Activated CD8-positive, alpha-beta memory T cell treated with anti-CD3 and anti-CD28 coated beads, Interleukin-2, amount 50 U/mL, for 24 hours (primary cell): Measurements from ENCODE around the gene PINK1.
A peak's percentile ranks its signal among the peaks of the same experiment; 100 is the strongest.
"Not testable (repeated sequence)": the region's sequence is repeated elsewhere in the genome, so short reads cannot be mapped to it uniquely, and the experiment has no call there.

Experiments
- DNase-seq: peaks from one replicate; pipeline ENCODE4 v3.0.0-alpha.2; 2020; ENCODE audit errors: extremely low read depth

PINK1 gene

DNA sequence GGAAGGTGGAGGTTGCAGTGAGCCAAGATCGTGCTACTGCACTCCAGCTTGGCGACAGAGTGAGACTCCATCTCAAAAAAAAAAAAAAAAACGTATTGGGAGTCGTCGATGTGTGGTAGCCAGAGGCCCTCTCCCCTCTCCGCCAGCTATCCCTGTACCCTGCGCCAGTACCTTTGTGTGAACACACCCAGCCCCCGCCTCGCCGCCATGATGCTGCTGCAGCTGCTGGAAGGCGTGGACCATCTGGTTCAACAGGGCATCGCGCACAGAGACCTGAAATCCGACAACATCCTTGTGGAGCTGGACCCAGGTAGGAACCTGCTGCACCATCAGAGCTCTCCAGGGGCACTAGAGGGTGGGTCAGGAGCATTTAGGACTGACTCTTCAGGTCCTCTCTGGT is 12.2 kb downstream of the PINK1 start:
- DNase-seq, result no peak

DNA sequence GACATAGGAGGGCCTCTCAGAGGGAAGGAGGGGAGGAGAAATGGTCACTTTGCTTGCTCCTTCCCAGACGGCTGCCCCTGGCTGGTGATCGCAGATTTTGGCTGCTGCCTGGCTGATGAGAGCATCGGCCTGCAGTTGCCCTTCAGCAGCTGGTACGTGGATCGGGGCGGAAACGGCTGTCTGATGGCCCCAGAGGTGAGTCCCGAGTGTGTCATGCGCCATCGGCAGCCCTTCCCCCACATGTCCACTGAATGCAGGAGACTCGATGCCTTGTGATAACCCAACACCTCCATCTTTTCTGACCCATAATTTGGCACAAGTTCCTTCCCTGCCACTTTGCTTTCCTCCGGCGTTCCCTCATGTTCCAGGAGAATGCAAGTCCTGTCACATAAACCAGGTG is 15.2 kb downstream of the PINK1 start:
- no peak for DNase-seq

- no peak for DNase-seq
These were observed 15.7 kb downstream of the PINK1 start for GRCh38 chr1:20648946-20649345.

DNA sequence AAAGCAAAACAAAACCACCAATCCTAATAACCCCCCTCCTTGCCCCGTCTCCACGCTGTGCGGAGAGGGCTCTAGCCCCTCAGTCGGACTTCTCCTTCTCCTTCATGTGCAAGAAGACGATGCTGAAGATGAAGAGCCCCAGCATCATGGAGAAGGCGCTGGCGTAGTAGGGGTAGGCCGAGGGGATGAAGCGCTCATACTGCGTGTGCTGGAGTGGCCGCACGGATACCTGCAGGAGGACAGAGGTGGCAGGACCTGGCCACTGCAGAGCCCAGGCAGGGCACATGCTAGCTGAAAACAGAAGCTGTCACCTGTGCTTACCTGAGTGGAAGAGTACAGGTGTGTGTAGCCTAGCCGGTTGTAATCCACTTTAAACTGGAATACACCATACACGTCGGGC is 19.0 kb downstream of the PINK1 start:
- DNase-seq, result no peak

DNA sequence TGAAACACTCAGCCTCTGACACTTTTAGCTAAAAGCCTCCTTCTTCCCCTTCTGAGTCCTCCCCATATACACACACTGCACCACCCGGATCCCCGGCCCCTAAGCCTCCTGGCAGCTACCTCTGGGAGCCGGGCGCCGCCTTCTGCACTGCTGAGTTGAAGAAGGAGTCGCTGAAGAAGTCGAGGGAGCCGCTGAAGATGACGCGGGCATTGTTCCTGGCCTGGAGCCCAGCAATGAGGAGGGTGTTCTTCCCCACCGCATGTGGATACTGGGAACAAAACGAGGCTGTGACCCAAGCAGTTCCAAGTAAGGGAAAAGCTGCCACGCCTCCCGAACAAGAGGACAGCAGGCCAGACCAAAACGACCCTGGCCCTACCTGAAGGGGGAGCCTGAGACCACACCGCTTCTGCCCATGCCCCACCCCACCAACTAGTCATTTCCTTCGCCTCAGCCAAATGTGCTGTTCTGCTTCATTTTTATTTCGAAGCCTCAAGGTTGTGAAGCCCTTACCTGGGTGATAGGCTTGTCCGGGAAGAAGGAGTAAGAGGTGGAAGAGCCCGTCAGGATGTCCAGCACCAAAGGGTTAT is 20.9 kb downstream of the PINK1 start:
- no peak for DNase-seq

- no peak for DNase-seq
These were observed 23.8 kb downstream of the PINK1 start for GRCh38 chr1:20657024-20657423.

GRCh38 chr1:20658166-20658915 is 25.1 kb downstream of the PINK1 start:
- no peak for DNase-seq

- DNase-seq, result no peak
These were observed 27.1 kb downstream of the PINK1 start for GRCh38 chr1:20660363-20660762.

GRCh38 chr1:20660847-20661206 is 27.6 kb downstream of the PINK1 start:
- no peak for DNase-seq

DNA sequence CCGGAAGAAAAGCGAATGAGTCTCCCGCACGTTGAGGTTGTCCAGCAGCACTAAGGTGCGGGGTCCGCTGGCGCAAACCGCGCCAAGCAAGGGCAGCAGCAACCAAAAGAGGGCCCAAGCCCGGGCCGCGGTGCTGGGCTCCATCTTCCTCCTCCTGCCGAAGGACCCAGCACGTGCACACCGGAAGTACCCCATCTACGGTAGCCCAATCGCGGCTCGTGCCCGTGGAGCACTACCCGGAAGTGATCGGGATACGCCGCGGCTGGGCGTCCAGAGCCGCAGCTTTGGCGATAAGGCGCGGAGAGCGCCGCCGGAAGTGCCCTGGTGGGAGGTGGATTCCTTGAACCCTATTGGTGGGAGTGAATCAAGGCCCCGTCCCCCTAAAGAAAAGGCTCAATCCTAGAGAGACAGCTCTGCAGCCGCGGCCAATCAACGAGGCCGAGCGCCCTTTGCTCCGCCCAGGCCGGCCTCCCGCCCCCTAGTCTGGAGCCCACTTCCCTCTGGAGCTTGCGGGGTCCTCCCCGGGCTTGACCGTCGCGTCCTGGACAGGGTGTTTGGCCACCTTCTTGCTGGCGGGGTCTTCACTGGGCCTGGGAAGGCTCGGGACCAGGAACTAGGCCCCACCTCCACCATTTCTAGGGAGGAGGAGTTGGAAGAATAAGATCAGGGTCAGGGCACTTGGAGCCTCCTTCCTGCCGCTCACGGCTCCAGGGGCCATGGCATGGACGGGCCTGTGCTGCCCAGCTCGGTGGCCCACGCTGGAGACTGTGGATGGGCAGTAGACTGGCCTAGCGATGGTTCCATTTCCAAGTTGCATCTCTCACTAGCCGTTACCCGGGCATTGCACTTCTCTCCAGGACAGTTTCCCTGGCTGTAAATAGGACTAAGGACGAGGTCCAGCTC is 28.2 kb downstream of the PINK1 start, which contains the start of gene DDOST:
DDOST (minus strand) TSS at position 163 of the 903 bp plus-strand sequence; CDS start at position 144, 19 bp downstream.
- DNase-seq, result peak; percentile 90

DNA sequence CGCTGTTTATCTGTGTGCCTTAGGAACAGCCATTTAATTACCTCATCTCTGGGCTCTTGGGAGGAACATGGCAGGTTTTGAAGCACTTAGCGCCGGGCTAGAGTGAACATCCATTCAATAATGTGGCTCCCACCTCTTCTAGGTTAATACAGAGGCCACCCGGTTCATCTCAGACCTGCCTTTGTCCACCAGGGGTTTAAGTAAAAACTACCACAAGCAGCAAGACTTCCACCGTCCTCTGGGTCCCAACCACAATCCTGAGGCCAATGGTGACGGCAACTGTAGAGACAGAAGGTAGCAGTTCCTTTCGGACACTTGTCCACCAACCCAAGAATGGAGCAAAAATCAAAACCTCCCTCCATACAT is 28.8 kb downstream of the PINK1 start:
- DNase-seq, result no peak

- DNase-seq, result no peak
These were observed 30.1 kb downstream of the PINK1 start for GRCh38 chr1:20663365-20663764.

GRCh38 chr1:20663969-20664715 is 30.9 kb downstream of the PINK1 start:
- no peak for DNase-seq

- no peak for DNase-seq
These were observed 32.5 kb downstream of the PINK1 start for GRCh38 chr1:20665726-20666125.

DNA sequence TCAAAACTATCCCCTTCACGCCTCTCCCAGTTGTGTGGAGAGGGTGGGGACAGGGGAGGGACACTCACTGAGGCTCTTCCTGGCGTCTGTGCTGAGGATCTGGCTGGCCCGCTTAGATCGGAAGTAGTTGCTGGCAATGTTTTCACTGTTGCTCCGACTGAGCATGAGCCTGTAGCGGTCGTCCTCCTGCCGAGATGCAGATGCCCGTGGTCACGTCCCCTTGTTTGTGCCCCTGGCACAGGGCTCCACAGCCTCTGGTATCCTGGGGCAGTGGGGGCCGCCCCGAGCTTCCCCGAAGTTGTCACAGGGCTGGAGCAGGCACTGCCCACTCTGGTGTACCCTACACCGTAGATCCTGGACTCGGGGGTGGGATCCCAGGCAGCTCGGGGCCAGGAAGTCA is 32.9 kb downstream of the PINK1 start:
- DNase-seq, result no peak

DNA sequence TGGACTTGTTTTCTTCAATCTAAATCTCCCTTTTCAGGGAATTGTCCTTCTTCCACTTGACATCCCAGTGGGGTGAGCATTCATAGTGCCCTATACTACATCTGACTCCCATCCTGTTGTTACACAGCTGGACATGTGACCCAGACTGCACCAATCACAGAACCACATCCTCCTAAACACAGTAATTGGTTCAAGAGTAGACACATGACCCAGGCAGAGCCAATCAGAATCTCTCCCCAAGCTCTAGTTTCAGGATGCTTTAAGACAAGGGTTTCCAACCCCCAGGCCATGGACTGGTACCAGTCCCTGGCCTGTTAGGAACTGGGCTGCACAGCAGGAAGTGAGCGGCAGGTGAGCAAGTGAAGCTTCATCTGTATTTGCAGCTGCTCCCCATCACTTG is 33.5 kb downstream of the PINK1 start:
- DNase-seq, result no peak

GRCh38 chr1:20668581-20668980 is 35.3 kb downstream of the PINK1 start:
- DNase-seq, result no peak

DNA sequence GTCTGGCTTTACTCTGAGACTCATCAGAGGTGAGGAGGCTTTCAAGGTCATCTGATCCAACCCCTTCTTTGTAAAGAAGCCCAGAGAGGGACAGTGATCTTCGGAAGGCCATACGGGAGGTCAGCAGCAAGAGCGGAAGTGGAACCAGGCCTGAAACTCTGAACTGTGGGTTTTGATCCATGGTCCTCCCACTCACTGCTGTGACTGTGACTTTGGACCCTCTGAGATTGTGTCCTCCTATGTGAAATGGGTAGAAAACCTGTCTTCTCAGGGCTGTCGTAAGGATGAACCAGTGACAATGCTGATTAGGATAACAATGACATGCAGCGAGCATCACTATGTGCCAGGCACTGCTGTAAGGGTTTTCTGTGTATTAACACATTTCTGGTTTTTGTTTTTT is 37.7 kb downstream of the PINK1 start:
- DNase-seq, result no peak

DNA sequence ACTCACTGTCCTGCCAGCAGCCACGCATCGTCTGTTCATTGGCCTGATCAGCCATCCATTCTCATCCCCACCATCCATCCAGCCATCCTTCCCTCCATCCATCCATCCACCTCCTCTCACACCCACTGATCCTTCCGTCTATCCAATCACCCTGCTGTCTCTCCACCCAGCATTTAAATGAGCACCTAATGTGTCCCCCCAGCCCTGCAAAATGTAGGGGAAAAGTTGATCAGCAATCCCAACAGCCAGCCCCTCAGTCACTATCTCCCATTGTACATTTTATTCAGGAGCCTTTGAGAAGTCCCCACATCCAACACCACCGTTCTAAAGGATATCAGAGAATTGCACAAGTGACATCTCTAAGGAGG is 39.0 kb downstream of the PINK1 start:
- no peak for DNase-seq

GRCh38 chr1:20673626-20674025 is 40.4 kb downstream of the PINK1 start:
- DNase-seq, result not testable (repeated sequence)

GRCh38 chr1:20678599-20678998 is 45.3 kb downstream of the PINK1 start:
- no peak for DNase-seq

GRCh38 chr1:20680269-20680668 is 47.0 kb downstream of the PINK1 start:
- no peak for DNase-seq
